NCI-H1436 (cell line): ENCODE data around the gene SIGLEC10.

Experiments used
- DNase-seq: peaks from one replicate; lab custom pipeline; 2025; lab: John Stamatoyannopoulos, UW

SIGLEC10 gene

GRCh38 chr19:51365965-51366388 lies 51.5 kb downstream of the SIGLEC10 start, which contains the start of gene ETFB:
Gene ETFB (minus strand): TSS chr19:51366388. CDS start chr19:51366326, 62 bp downstream.
- DNase-seq: no peak

GRCh38 chr19:51365211-51365964 lies 52.1 kb downstream of the SIGLEC10 start:
- DNase-seq: no peak

- DNase-seq: no peak
Observed at GRCh38 chr19:51364200-51365106, 53.0 kb downstream of the SIGLEC10 start.

- no peak for DNase-seq
Observed at GRCh38 chr19:51361239-51361638, 56.2 kb downstream of the SIGLEC10 start.
